HG03159 (cell line): Measurements from ENCODE around the gene RNF126.
"Not testable (repeated sequence)": the region's sequence is repeated elsewhere in the genome, so short reads cannot be mapped to it uniquely, and the experiment has no call there.

Experiments
- ATAC-seq: cut with Tn5 transposase; IDR thresholded peaks from one replicate; pipeline ENCODE4 v1.9.1; 2021; ENCODE audit warnings: mild to moderate bottlenecking, moderate library complexity; ENCODE audit not compliant: unreplicated experiment

Gene RNF126

DNA sequence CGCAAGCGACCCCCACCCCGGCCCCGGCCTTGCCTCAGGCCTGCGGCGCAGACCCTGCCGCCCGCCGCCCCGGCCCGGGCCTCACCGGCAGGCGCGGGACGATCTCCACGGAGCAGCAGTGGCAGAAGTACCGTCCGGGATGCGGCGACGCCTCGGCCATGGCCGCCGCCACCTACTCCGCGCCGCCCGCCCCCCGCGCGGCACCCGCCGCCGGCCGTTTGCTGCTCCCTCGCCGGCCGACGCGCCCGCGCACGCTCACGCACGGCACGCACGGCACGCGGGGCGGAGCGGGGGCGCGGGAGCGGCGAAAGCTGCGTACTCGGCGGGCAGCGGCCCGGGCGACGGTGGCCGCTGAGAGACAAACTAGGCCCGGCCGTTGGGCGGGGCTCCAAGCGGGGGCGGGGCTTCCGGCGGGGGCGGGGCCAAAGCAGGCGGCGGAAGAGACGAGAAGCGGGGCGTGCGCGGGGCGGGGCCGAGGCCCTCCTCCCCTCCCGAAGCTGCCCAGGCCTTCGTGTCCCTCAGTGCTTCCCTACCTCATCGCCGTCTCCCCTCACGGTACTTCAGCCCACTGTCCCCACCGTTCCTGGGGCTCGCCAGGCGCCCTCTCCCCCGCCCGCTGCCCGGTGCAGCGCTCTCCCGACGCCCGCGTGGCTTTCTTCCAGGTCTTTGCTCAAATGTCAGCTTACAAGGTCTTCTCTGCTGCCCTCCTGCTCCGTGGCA, at the start of gene RNF126:
TSS of gene RNF126 (minus strand) at position 253 of the 720 bp plus-strand sequence. CDS start at position 160, 93 bp downstream.
- ATAC-seq: peak; percentile 61

DNA sequence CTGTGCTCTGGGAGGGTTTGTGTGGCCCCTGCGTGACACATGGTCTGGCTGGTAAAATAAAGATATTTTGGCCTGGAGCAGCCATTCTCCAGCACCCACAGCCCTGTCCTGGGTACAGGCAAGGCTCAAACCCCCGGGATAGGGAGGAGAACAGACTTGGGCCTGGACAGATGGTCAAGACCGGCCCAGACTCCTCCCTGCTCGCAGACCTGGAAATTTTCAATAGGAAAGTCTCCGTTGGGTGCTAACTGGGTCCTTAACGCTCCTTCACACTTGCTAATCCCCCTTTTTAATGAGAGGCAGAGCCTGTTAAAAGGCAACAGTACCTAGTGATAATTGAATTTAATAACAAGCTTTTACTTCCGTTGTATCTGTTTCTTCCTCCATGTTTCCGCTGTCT, 48.2 kb upstream of the RNF126 start:
- ATAC-seq: no peak

DNA sequence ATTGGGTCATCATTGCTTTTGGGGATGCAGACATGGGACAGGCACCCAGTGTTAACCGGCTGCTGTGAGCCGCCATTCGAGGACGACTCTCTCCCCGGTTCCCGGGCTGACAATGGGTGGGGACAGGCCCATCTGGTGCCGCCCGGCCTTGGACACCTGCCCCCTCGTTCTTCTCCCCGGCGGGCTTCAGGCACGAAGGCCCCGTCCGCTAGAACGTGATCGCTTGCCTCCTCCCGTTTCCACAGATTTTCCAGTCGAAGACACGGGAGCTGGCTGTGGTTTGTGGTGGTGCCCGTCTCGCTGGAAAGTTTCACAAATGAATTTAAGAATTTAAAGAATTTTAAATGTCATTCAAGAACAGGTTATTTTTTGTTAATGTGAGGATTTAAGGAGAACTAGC, 47.8 kb upstream of the RNF126 start:
- no peak for ATAC-seq

DNA sequence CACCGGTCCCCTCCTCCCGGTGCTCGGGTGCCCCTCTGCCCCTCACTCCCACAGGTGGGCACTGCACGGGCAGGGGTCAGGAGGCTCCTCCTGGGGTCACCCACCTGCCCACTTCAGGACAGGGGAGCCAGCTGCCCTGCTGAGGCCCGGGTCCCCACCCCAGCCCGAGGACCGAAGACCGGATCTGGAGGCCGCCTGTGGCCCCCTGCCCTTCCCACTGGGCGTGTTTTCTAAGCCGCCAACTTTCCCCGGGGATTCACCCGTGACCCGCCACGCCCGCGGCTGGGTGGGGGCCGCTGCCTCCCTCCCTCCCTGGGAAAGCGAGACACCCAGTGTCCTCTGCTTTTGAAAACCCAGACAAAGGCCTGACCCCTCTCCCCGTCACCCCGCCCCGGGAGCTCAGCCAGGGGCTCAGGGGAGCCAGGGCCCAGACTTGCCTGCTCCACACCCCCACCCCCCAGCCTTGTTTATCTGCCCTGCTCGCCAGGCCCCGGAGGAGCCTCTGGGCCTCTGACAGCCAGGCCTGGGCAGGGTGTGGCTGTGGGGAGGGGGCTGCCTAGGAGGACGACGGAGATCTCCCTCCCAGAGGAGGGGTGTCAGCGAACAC, 47.1 kb upstream of the RNF126 start:
- no peak for ATAC-seq

DNA sequence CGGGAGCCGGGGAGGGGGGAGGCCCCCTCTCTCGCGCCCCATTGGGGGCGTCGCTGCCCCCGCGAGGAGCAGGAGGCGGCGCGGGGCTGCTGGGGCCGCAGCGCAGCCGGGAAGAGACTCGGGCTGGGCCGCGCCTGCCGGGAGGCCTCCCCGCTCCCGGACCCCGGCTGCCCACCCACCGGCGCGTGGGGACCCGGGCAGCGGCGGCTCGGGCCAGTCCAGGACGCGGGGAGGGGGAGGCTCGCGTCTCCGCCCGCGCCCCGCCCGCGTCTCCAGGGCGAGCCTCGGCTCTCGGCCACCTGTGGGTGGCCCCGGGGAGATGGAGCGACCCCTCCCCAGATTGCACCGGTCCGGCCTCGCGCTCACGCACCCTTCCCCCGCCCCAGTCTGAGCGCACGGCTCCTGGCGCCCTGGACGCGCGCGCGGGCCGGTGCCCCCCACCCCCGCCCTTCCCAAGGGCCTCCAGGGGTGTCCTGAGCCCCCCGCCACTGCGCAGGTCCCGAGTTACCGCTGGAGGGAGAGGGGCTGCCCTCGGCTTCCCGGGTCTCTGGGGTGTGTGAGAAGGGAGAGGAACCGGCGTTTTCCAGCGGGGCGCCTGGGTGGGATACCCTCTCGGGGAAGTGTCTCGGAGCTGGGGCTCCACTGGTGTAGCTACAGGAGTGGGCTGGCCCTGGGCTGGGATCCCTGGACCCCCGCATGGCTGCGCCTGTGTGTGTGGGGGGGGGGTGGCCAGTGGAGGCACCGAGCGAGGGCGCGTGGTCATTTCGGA, 46.4 kb upstream of the RNF126 start:
- no peak for ATAC-seq

- ATAC-seq: no peak
Measured at GRCh38 chr19:708154-709143, 45.4 kb upstream of the RNF126 start, which contains the start of gene PALM. Gene PALM, plus strand, starts transcription at chr19:708935. Its CDS starts 212 bp downstream, at chr19:709147.

GRCh38 chr19:704447-704741, 41.4 kb upstream of the RNF126 start:
- ATAC-seq: no peak

DNA sequence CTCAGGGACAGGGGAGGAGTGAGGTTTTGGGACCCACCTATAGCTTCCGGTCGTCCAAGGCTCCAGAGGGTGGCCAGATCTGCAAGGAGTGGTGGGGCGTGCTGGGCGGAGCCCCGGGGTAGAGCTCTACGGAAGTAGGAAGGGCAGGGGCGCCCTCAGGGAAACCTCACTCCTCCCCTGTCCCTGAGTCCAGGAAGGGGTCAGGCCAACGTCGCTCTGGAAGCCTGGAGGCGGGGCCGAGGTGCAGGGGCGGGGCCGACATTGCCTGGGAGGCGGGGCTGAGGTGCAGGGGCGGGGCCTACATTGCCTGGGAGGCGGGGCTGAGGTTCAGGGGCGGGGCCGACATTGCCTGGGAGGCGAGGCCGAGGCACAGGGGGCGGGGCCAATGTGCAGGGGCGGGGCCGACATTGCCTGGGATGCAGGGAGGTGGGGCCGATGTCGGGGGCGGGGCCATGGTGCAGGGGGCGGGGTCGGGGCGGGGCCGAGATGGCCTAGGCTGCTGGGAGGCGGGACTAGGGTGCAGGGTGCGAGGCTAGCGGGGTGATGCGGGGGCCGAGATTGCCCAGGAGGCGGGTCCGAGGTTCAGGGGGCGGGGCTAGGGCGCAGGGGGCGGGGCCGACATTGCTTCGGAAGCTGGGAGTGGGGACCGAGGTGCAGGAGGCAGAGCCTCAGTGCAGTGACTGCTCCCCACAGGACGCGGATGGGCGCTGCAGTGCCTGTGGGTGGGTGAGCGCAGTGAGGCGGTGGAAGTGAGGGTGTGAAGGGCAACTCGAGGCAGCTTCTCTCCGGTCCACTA, 40.8 kb upstream of the RNF126 start:
- ATAC-seq: no peak

- no peak for ATAC-seq
Measured at GRCh38 chr19:703329-703650, 40.3 kb upstream of the RNF126 start.

GRCh38 chr19:702847-703246, 39.8 kb upstream of the RNF126 start:
- not testable (repeated sequence) for ATAC-seq

- not testable (repeated sequence) for ATAC-seq
Measured at GRCh38 chr19:699885-700284, 36.9 kb upstream of the RNF126 start.

DNA sequence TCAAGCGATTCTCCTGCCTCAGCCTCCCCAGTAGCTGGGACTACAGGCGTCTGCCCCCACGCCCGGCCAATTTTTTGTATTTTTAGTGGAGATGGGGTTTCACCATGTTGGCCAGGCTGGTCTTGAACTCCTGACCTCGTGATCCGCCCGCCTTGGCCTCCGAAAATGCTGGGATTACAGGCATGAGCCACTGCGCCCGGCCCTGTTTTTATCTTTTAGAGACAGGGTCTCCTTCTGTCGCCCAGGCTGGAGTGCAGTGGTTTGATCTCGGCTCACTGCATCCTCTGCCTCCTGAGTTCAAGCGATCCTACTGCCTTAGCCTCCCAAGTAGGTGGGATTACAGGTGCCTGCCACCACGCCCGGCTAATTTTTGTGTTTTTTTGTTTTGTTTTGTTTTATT, 35.5 kb upstream of the RNF126 start:
- ATAC-seq: not testable (repeated sequence)

DNA sequence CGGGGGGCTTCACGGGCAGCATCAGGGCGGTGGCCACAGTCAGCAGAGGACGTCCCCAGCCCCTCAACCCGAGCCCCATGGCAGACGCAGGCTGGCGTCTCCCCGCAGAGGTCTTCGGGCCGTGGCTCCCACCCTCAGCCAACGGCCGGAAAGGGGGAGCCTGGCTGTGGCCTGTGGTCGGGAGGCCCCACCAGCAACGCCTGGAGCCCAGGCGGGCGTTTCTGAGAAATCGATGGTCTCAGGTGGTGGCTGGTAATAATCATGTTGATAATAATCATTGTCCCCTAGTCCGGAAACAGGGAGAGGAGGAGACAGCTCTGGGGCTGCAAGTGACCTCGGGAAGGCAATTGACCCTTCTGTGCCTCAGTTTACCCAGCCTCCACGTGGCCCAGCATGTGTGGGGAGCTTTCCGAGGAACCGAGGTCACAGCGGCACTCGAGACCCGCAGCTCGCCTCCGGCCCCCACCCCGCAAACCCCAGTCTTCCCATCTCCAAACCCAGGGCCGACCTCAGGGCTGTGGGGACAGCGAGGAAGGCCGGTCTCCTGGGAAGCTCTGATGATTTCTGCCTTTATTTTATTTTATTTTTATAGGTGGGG, 32.4 kb upstream of the RNF126 start, which contains the start of gene PRSS57:
TSS of gene PRSS57 (minus strand) at position 101 of the 598 bp plus-strand sequence. CDS start at position 79, 22 bp downstream.
- ATAC-seq: no peak

- ATAC-seq: no peak
Measured at GRCh38 chr19:694481-695351, 31.7 kb upstream of the RNF126 start.

GRCh38 chr19:690203-690602, 27.2 kb upstream of the RNF126 start:
- ATAC-seq: no peak

DNA sequence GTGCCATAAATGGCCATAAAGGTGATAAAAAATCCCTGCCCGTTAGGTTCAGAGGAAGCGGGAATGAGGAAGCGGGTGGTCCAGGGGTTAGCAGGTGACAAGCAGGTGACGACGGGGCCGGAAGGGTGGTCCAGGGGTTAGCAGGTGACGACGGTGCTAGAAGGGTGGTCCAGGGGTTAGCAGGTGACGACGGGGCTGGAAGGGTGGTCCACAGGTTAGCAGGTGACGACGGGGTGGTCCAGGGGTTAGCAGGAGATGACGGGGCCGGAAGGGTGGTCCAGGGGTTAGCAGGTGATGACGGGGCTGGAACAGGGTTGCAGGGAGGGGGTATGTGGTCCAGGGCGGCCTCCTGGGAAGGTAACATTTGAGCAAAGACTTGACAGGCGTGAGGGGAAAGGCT, 26.0 kb upstream of the RNF126 start:
- ATAC-seq: no peak

DNA sequence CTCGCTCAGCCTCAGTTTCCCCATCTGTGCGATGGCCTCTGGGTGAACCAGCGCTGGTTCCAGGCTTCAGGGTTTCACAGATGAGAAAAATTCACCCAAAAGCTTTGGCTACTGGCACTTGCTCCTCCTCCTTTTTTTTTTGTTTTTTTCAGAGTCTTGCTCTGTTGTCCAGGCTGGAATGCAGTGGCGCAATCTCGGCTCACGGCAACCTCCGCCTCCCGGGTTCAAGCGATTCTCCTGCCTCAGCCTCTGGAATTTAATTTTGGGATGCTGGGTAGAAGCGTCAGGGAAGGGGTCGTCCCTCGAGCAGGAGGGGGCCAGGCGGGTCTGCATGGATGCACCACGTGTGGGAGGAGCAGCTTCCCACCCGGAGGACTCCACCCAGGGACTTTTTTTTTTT, 25.2 kb upstream of the RNF126 start:
- no peak for ATAC-seq

- ATAC-seq: no peak
Measured at GRCh38 chr19:687569-688166, 24.7 kb upstream of the RNF126 start.
